ENCODE measurements around the gene BCAP29. TPM values are rescaled to one million over a fixed set of nuclear protein-coding genes. Genes with fewer than 3 reads are reported as not detected.

Gene BCAP29
- total and polyA plus RNA-seq, 2 of the 8 experiments (the other 6 are each of a cell fraction or from before 2014, with no cell fraction given): 6.8 to 18.1 TPM

DNA sequence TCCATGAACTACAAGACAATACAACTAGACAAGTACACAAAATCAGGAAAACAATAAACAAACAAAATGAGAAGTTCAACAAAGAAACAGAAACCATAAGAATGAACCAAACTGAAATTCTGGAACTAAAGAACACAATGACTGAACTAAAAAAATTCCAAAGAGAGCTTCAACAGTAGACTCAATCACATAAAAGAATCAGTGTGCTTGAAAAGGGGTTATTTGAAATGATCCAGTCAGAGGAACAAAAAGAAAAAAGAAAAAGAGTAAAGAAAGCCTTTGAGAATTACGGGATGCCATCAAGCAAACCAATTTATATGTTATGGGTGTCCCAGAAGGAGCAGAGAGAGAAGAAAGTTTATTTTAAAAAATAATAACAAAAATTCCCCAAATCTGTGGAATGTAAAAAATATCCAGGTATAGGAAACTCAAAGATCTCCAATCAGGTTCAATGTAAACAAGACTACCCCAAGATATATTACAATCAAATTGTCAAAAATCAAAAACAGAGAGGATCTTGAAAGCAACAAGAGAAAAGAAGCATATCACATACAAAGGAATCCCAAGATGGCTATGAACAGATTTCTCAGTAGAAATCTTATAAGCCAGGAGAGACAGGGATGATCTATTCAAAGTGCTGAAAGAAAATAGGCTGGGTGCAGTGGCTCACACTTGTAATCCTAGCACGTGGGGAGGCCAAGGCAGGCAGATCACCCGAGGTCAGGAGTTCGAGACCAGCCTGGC, 35.0 kb upstream of the BCAP29 start:
- H2AK5ac ChIP-seq (ENCODE audit: low read depth, low read length): no peak overlapping the region
- no peak overlapping the region for H2AFZ ChIP-seq (ENCODE audit: low read length)
- H3K79me1 ChIP-seq (ENCODE audit: low read depth, low read length): peaks cover 5% of the 10 kb centered on the region; the same call in 1 of the 2 replicates
- H3K4me1 ChIP-seq (replicated peaks in 1 of 4; ENCODE audit: control insufficient read depth in 3 of 4, insufficient read depth in 4 of 4, low read length in 3 of 4): no peaks in the 10 kb centered on the region
- ChIA-PET POLR2A (ENCODE audit: partially characterized antibody) (interaction anchor here (0.7 kb wide), 1 partner anchor 10 kb away, joined by 3 read pairs; no protein-coding TSS in a partner anchor), CTCF (ENCODE audit: partially characterized antibody) (no interaction called here)
- peaks cover 0 to 5% of the 10 kb centered on the region in 2 experiments for H4K20me1 ChIP-seq (replicated peaks in 1 of 2; ENCODE audit: control insufficient read depth in 1 of 2, insufficient read depth in 2 of 2, low read length in 2 of 2)
- no peak overlapping the region for H3K56ac ChIP-seq (replicated peaks; ENCODE audit: insufficient read length, low read depth, low read length)
- H3K14ac ChIP-seq (ENCODE audit: insufficient read length): no peak overlapping the region
- no peak overlapping the region for H2BK12ac ChIP-seq (ENCODE audit: low read depth, low read length)
- no peak overlapping the region for H2BK15ac ChIP-seq (ENCODE audit: low read length)
- peaks cover 0 to 3% of the 10 kb centered on the region in 2 experiments; a peak in 1 of 4 replicates for H3K9me3 ChIP-seq (ENCODE audit: insufficient read depth in 2 of 2, low read depth in 1 of 2, low read length in 1 of 2)
- H3K9ac ChIP-seq (replicated peaks in 1 of 4; ENCODE audit: extremely low read depth in 1 of 4, low read depth in 3 of 4, low read length in 3 of 4): no peak overlapping the region
- WGBS, 2 experiments (ENCODE audit: extremely low coverage in 1 of 2, insufficient coverage in 1 of 2, insufficient read length in 1 of 2, insufficient replicate concordance in 2 of 2, low coverage in 1 of 2, low lambda C conversion rate in 2 of 2, missing lambda C conversion rate in 1 of 2): 91% methylated on average over 4 of the region's 4 CpGs; no CpG with 5 or more reads in 1 of the 2 experiments
- H2BK120ac ChIP-seq (replicated peaks; ENCODE audit: low read depth, low read length): no peak overlapping the region
- H3K4me2 ChIP-seq (ENCODE audit: insufficient read depth in 1 of 2, low read depth in 2 of 2, low read length in 2 of 2): no peak overlapping the region
- no peak overlapping the region for H3K23ac ChIP-seq (ENCODE audit: insufficient read length)
- H3K79me2 ChIP-seq (ENCODE audit: control insufficient read depth in 1 of 2, insufficient read depth in 2 of 2, low read length in 2 of 2): peaks cover 4 to 15% of the 10 kb centered on the region in 2 experiments; a peak in 2 of 4 replicates
- H3K23me2 ChIP-seq (ENCODE audit: low read depth, low read length): peaks cover 1% of the 10 kb centered on the region; the same call in 1 of the 2 replicates
- H3K27me3 ChIP-seq (replicated peaks in 1 of 4; ENCODE audit: control insufficient read depth in 3 of 4, extremely low read depth in 1 of 4, insufficient read depth in 3 of 4, low read length in 3 of 4): no peaks in the 10 kb centered on the region
- no peak overlapping the region for H4K8ac ChIP-seq (ENCODE audit: extremely low read depth, insufficient read depth, low read length)
- H3K18ac ChIP-seq (ENCODE audit: extremely low read depth, low read length): no peak overlapping the region
- H4K5ac ChIP-seq (ENCODE audit: insufficient read length, low read depth, low read length): no peak overlapping the region
- no peak overlapping the region for H3K4ac ChIP-seq (replicated peaks; ENCODE audit: insufficient read length, low read depth, low read length)
- no peak overlapping the region for H3K27ac ChIP-seq (ENCODE audit: low read depth, low read length)
- no peak for DNase-seq (ENCODE audit: low read depth in 1 of 2, low spot score in 2 of 2)
- TF ChIP-seq BACH1 (IDR thresholded peaks at IDR 0.05; ENCODE audit: low read length) (no peak), HDAC2 (IDR thresholded peaks at IDR 0.05; ENCODE audit: borderline replicate concordance in 1 of 2, low read depth in 2 of 2, low read length in 2 of 2) (no peak), EP300 (IDR thresholded peaks at IDR 0.05; ENCODE audit: borderline replicate concordance in 1 of 2, low read depth in 2 of 2, low read length in 2 of 2) (no peak), TBP (IDR thresholded peaks at IDR 0.05; ENCODE audit: low read depth, low read length) (no peak), NRF1 (IDR thresholded peaks at IDR 0.05; ENCODE audit: low read depth, low read length) (no peak), PHF8 (conservative IDR thresholded peaks at IDR 0.05; ENCODE audit: low read depth, low read length) (no peak)
- FAIRE-seq: peak; percentile 13
- no peak overlapping the region for H2BK5ac ChIP-seq (ENCODE audit: low read depth, low read length)
- H4K91ac ChIP-seq (replicated peaks; ENCODE audit: insufficient read length, low read length): no peak overlapping the region
- H3K4me3 ChIP-seq (ENCODE audit: extremely low read depth in 1 of 4, insufficient read depth in 2 of 4, low read depth in 3 of 4, low read length in 4 of 4): no peak overlapping the region
- H2BK20ac ChIP-seq (ENCODE audit: low read length): no peak overlapping the region
- peaks cover 0 to 15% (median 5%) of the 10 kb centered on the region in 4 experiments; a peak in 4 of 8 replicates for H3K36me3 ChIP-seq (ENCODE audit: control insufficient read depth in 2 of 4, insufficient read depth in 4 of 4, low read length in 3 of 4)

Data from H1 (cell line).